Dedifferentiated amniotic fluid mesenchymal stem cell (primary cell): ENCODE results near the gene PCDHB7.
"Not testable (repeated sequence)": the region's sequence is repeated elsewhere in the genome, so short reads cannot be mapped to it uniquely, and the experiment has no call there.

ENCODE experiments used
- DNase-seq: peaks from one replicate; pipeline ENCODE4 v3.0.0-alpha.2; 2016; ENCODE audit errors: extremely low spot score

PCDHB7 gene

DNA sequence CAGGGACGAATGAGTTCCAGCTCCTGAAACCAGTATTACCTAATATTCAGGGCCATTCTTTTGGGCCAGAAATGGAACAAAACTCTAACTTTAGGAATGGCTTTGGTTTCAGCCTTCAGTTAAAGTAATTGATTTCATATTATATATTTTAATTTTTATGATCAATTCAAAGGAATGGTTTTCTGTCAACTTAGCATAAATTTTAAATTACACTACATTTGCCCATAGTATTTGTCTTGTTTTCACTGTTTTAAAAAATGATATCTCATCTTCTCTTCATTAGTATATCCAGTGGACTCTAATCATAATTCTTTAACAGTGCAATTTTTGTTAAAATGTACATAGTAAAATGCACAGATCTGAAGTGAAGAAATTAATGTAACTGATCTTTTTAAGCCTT lies 7.9 kb downstream of the PCDHB7 start:
- DNase-seq = no peak

DNA sequence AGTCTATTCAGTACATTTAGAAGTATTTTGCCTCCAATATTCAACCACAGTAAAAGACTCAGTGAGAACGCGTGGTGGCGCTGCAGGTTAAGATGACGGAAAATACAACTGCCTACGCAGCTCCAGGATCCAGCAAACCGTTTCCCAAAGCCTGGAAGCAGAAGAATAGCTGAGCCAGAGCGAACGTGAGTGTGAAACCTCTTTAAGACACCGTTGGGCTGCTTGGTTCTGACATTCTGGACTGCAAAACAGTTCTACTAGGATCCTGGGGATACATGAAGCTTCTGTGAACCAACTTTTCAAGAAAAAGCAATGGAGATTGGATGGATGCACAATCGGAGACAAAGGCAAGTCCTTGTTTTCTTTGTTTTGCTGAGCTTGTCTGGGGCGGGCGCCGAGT lies 9.8 kb downstream of the PCDHB7 start, which contains the start of gene PCDHB16:
Gene PCDHB16 (plus strand): TSS at position 140 of the 400 bp plus-strand sequence. CDS start 173 bp downstream, at position 313.
- DNase-seq = peak; percentile 53

DNA sequence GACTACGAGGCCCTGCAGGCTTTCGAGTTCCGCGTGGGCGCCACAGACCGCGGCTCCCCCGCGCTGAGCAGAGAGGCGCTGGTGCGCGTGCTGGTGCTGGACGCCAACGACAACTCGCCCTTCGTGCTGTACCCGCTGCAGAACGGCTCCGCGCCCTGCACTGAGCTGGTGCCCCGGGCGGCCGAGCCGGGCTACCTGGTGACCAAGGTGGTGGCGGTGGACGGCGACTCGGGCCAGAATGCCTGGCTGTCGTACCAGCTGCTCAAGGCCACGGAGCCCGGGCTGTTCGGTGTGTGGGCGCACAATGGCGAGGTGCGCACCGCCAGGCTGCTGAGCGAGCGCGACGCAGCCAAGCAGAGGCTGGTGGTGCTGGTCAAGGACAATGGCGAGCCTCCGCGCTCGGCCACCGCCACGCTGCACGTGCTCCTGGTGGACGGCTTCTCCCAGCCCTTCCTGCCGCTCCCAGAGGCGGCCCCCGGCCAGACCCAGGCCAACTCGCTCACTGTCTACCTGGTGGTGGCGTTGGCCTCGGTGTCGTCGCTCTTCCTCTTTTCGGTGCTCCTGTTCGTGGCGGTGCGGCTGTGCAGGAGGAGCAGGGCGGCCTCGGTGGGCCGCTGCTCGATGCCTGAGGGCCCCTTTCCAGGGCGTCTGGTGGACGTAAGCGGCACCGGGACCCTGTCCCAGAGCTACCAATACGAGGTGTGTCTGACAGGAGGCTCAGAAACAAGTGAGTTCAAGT lies 11.8 kb downstream of the PCDHB7 start:
- DNase-seq = not testable (repeated sequence)

- DNase-seq = peak; percentile 73
These were observed 14.6 kb downstream of the PCDHB7 start, which contains the start of gene PCDHB9 for GRCh38 chr5:141186897-141187512. PCDHB9 (plus strand) TSS chr5:141187161; CDS start chr5:141187319, 158 bp downstream.

- DNase-seq = not testable (repeated sequence)
These were observed 16.2 kb downstream of the PCDHB7 start for GRCh38 chr5:141188682-141189081.

DNA sequence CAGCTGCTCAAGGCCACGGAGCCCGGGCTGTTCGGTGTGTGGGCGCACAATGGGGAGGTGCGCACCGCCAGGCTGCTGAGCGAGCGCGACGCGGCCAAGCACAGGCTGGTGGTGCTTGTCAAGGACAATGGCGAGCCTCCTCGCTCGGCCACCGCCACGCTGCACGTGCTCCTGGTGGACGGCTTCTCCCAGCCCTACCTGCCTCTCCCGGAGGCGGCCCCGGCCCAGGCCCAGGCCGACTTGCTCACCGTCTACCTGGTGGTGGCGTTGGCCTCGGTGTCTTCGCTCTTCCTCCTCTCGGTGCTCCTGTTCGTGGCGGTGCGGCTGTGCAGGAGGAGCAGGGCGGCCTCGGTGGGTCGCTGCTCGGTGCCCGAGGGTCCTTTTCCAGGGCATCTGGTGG lies 16.7 kb downstream of the PCDHB7 start:
- DNase-seq = not testable (repeated sequence)

DNA sequence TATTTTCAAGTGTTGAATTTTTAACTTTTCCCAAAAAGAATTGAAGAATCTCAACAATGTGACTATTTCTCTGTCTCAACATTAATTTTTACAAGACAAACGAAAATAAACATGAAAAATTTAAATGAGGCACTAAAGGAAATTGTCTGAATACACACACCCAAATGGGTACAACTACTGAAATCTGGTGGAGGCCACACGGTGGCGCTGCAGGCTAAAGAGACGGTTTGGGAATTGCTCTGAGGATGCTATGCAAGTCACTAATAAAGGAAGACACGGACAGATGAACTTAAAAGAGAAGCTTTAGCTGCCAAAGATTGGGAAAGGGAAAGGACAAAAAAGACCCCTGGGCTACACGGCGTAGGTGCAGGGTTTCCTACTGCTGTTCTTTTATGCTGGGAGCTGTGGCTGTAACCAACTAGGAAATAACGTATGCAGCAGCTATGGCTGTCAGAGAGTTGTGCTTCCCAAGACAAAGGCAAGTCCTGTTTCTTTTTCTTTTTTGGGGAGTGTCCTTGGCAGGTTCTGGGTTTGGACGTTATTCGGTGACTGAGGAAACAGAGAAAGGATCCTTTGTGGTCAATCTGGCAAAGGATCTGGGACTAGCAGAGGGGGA lies 19.8 kb downstream of the PCDHB7 start, which contains the start of gene PCDHB10:
Gene PCDHB10 (plus strand): TSS at position 244 of the 616 bp plus-strand sequence. CDS start 200 bp downstream, at position 444.
- no peak for DNase-seq

GRCh38 chr5:141194332-141194731 lies 21.9 kb downstream of the PCDHB7 start:
- DNase-seq = not testable (repeated sequence)

DNA sequence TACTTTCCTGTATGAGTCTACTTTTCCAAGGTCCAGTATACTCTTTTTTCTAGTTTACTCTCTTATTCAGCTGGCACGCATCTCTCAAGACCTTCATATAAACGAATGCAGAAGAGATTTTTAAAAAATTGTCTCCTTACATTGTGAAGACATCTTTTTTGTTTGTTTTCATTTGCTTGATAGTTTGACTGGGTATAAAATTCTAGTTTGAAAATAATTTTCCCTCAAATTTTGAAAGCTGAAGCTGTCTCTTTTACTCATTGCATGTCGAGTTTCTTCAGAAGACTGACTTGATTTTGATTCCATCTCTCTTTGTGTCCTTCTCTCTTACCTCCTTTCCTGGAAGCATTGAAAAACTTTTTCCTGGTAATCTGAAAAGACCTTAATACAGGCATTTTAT lies 23.9 kb downstream of the PCDHB7 start:
- DNase-seq = no peak

- DNase-seq = no peak
These were observed 27.2 kb downstream of the PCDHB7 start, which contains the start of gene PCDHB11 for GRCh38 chr5:141199359-141200235. PCDHB11 (plus strand) TSS chr5:141199627; CDS start chr5:141199775, 148 bp downstream.

DNA sequence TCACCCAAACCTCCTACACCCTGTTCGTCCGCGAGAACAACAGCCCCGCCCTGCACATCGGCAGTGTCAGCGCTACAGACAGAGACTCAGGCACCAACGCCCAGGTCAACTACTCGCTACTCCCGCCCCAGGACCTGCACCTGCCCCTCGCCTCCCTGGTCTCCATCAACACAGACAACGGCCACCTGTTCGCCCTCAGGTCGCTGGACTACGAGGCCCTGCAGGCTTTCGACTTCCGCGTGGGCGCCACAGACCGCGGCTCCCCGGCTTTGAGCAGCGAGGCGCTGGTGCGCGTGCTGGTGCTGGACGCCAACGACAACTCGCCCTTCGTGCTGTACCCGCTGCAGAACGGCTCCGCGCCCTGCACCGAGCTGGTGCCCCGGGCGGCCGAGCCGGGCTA lies 28.7 kb downstream of the PCDHB7 start:
- not testable (repeated sequence) for DNase-seq

DNA sequence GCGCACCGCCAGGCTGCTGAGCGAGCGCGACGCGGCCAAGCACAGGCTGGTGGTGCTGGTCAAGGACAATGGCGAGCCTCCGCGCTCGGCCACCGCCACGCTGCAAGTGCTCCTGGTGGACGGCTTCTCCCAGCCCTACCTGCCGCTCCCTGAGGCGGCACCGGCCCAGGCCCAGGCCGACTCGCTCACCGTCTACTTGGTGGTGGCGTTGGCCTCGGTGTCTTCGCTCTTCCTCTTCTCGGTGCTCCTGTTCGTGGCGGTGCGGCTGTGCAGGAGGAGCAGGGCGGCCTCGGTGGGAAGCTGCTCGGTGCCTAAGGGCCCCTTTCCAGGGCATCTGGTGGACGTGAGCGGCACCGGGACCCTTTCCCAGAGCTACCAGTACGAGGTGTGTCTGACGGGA lies 29.2 kb downstream of the PCDHB7 start:
- not testable (repeated sequence) for DNase-seq

DNA sequence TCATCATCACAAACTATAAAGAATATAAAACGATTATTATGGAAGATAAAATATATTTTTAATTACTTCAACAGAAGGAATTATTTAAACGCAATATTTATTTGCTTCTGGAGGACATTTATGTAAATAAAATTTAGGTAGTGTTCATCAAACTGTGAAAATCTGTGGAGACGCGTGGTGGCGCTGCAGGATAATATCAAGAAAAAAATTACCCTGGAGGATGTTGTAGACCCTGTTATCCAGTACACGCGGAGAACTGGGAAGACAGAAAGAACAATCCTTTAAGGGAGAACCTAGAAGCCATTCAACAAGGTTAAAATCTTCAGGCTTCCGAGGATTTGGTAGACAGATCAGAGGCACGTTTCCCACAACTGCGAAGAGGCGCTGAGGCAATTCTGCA lies 36.0 kb downstream of the PCDHB7 start, which contains the start of gene PCDHB12:
Gene PCDHB12 (plus strand): TSS at position 242 of the 400 bp plus-strand sequence. CDS start 189 bp downstream, outside the sequence.
- DNase-seq = no peak

DNA sequence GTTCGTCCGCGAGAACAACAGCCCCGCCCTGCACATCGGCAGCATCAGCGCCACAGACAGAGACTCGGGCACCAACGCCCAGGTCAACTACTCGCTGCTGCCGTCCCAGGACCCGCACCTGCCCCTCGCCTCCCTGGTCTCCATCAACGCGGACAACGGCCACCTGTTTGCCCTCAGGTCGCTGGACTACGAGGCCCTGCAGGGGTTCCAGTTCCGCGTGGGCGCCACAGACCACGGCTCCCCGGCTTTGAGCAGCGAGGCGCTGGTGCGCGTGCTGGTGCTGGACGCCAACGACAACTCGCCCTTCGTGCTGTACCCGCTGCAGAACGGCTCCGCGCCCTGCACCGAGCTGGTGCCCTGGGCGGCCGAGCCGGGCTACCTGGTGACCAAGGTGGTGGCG lies 37.8 kb downstream of the PCDHB7 start:
- DNase-seq = not testable (repeated sequence)

DNA sequence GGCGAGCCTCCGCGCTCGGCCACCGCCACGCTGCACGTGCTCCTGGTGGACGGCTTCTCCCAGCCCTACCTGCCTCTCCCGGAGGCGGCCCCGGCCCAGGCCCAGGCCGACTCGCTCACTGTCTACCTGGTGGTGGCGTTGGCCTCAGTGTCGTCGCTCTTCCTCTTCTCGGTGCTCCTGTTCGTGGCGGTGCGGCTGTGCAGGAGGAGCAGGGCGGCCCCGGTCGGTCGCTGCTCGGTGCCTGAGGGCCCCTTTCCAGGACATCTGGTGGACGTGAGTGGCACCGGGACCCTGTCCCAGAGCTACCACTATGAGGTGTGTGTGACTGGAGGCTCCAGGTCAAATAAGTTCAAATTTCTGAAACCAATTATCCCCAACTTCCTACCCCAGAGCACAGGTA lies 38.4 kb downstream of the PCDHB7 start:
- not testable (repeated sequence) for DNase-seq

DNA sequence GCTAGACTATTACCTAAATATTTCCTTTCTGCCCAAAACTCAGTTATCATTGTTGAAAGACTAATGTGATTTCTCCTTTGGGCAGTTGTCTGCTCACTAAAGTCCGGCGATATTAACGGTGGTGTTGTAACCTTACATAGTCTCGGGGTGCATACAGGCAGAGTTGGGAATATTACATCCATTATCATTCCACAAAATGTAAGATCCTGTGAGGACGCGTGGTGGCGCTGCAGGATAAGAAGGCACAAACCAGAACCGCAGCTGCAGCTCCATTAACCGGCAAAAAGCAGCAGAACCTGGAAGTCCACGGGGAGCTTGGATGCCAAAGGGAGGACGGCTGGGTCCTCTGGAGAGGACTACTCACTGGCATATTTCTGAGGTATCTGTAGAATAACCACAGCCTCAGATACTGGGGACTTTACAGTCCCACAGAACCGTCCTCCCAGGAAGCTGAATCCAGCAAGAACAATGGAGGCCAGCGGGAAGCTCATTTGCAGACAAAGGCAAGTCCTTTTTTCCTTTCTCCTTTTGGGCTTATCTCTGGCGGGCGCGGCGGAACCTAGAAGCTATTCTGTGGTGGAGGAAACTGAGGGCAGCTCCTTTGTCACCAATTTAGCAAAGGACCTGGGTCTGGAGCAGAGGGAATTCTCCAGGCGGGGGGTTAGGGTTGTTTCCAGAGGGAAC lies 41.4 kb downstream of the PCDHB7 start, which contains the start of gene PCDHB13:
Gene PCDHB13 (plus strand): TSS at position 264 of the 684 bp plus-strand sequence. CDS start 205 bp downstream, at position 469.
- not testable (repeated sequence) for DNase-seq

GRCh38 chr5:141214583-141214982 lies 42.1 kb downstream of the PCDHB7 start:
- not testable (repeated sequence) for DNase-seq

GRCh38 chr5:141215504-141215903 lies 43.1 kb downstream of the PCDHB7 start:
- not testable (repeated sequence) for DNase-seq

DNA sequence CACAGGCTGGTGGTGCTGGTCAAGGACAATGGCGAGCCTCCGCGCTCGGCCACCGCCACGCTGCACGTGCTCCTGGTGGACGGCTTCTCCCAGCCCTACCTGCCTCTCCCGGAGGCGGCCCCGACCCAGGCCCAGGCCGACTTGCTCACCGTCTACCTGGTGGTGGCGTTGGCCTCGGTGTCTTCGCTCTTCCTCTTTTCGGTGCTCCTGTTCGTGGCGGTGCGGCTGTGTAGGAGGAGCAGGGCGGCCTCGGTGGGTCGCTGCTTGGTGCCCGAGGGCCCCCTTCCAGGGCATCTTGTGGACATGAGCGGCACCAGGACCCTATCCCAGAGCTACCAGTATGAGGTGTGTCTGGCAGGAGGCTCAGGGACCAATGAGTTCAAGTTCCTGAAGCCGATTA lies 43.6 kb downstream of the PCDHB7 start:
- DNase-seq = not testable (repeated sequence)

DNA sequence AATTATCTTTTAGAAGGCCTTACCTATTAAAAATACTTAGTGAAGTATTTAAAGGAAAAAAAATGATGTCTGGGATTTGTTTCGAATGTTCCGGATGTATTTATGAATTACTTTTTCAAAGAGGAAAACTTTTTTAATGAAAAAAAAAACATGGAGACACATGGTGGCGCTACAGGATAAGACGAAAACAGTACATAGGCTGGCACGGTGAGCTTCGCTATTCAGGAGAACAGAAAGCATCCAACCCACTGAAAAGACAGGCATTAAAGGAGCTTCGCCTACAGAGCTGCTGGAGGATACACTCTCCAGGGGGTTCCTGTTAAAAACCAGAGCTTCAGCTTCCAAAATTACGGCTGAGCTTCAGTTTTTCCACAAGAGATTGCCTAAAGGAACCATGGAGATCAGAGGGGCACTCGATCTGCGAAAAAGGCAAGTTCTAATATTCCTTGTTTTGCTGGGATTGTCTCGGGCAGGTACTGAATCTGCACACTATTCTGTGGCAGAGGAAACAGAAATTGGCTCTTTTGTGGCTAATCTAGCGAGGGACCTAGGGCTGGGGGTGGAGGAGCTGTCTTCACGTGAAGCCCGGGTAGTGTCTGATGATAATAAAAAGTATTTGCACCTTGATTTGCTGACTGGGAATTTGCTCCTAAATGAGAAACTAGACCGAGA lies 50.8 kb downstream of the PCDHB7 start, which contains the start of gene PCDHB14:
Gene PCDHB14 (plus strand): TSS at position 232 of the 672 bp plus-strand sequence. CDS start 163 bp downstream, at position 395.
- DNase-seq = peak; percentile 54
